H1 (cell line): ENCODE measurements around the gene SEMA4D. TPM values are rescaled to one million over a fixed set of nuclear protein-coding genes. Genes with fewer than 3 reads are reported as not detected.

Source experiments
- CTCF ChIA-PET: fragments of 300-600 bp; sonication (Branson Sonifier 250); formaldehyde crosslinking; loops from one replicate; lab custom pipeline; 2021; ENCODE audit not compliant: partially characterized antibody; lab: Charles Lee
- POLR2A ChIA-PET: fragments of 300-600 bp; sonication (Branson Sonifier 250); formaldehyde crosslinking; loops from one replicate; lab custom pipeline; 2021; ENCODE audit warnings: inconsistent platforms; ENCODE audit not compliant: partially characterized antibody; lab: Charles Lee
- DNase-seq, 2 experiments: peaks; one replicate each; pipeline versions ENCODE4 v3.0.0 to v3.0.0-alpha.2; 2010 to 2022; ENCODE audit warnings: low spot score in 2 of 2, low read depth in 1 of 2, mixed read lengths in 1 of 2
- FAIRE-seq: peaks from 2 replicates; lab custom pipeline; 2011; peaks lifted over from hg19 to GRCh38; lab: Jason Lieb, UNC
- H2AFZ ChIP-seq: 2 replicates; pipeline ENCODE4 v1.8.1; 2012; ENCODE audit warnings: low read length, inconsistent platforms
- H2AK5ac ChIP-seq: 2 replicates; pipeline ENCODE4 v1.6.1; 2013; ENCODE audit warnings: low read depth, low read length
- H2BK120ac ChIP-seq: replicated peaks from 2 replicates; pipeline ENCODE3; 2013; ENCODE audit warnings: low read depth, low read length, inconsistent platforms
- H2BK12ac ChIP-seq: 2 replicates; pipeline ENCODE4 v1.6.1; 2013; ENCODE audit warnings: low read depth, low read length
- H2BK15ac ChIP-seq: 2 replicates; pipeline ENCODE4 v1.6.1; 2013; ENCODE audit warnings: low read length
- H2BK20ac ChIP-seq: 2 replicates; pipeline ENCODE4 v1.6.1; 2013; ENCODE audit warnings: low read length
- H2BK5ac ChIP-seq: 2 replicates; pipeline ENCODE4 v1.6.1; 2013; ENCODE audit warnings: low read depth, low read length
- H3K14ac ChIP-seq: 2 replicates; pipeline ENCODE4 v1.6.1; 2013; ENCODE audit warnings: inconsistent platforms; ENCODE audit not compliant: insufficient read length
- H3K18ac ChIP-seq: 2 replicates; pipeline ENCODE4 v1.6.1; 2013; ENCODE audit warnings: low read length; ENCODE audit errors: extremely low read depth
- H3K23ac ChIP-seq: 2 replicates; pipeline ENCODE4 v1.6.1; 2013; ENCODE audit warnings: inconsistent platforms; ENCODE audit not compliant: insufficient read length
- H3K23me2 ChIP-seq: 2 replicates; pipeline ENCODE4 v1.6.1; 2013; ENCODE audit warnings: low read depth, low read length
- H3K27ac ChIP-seq: 2 replicates; pipeline ENCODE4 v1.6.1; 2011; ENCODE audit warnings: low read depth, low read length, inconsistent platforms
- H3K27me3 ChIP-seq, 4 experiments: replicated peaks in 1 of 4; 1 replicate in 1 of 4; 2 replicates in 3 of 4; pipeline versions ENCODE4 v1.6.1 to v1.8.1; 2011 to 2013; ENCODE audit warnings: low read length in 3 of 4, mild to moderate bottlenecking in 3 of 4, inconsistent platforms in 2 of 4, mixed read lengths in 2 of 4, moderate library complexity in 1 of 4; ENCODE audit not compliant: control insufficient read depth in 3 of 4, insufficient read depth in 3 of 4; ENCODE audit errors: extremely low read depth in 1 of 4
- H3K36me3 ChIP-seq, 4 experiments: 2 replicates each; pipeline versions ENCODE4 v1.6.1 to v1.8.1; 2011 to 2013; ENCODE audit warnings: mild to moderate bottlenecking in 4 of 4, low read length in 3 of 4, moderate library complexity in 2 of 4, control low read depth in 1 of 4, inconsistent platforms in 1 of 4; ENCODE audit not compliant: insufficient read depth in 4 of 4, control insufficient read depth in 2 of 4
- H3K4ac ChIP-seq: replicated peaks from 2 replicates; pipeline ENCODE3; 2013; ENCODE audit warnings: low read length, low read depth, mixed read lengths, inconsistent platforms; ENCODE audit not compliant: insufficient read length
- H3K4me1 ChIP-seq, 4 experiments: replicated peaks in 1 of 4; 1 replicate in 1 of 4; 2 replicates in 3 of 4; pipeline versions ENCODE4 v1.6.1 to v1.8.1; 2011 to 2013; ENCODE audit warnings: low read length in 3 of 4, inconsistent platforms in 2 of 4, mixed read lengths in 1 of 4; ENCODE audit not compliant: insufficient read depth in 4 of 4, control insufficient read depth in 3 of 4
- H3K4me2 ChIP-seq, 2 experiments: 2 replicates each; pipeline versions ENCODE4 v1.6.1 to v1.8.1; 2011 to 2013; ENCODE audit warnings: low read depth in 2 of 2, low read length in 2 of 2, control low read depth in 1 of 2, inconsistent platforms in 1 of 2, mild to moderate bottlenecking in 1 of 2; ENCODE audit not compliant: insufficient read depth in 1 of 2
- H3K4me3 ChIP-seq, 4 experiments: fragments of 200-600, 300-600 bp in 1 of 4; sonication (generic), shearing (Covaris generic), sonication (Bioruptor Twin) in 1 of 4; 2 replicates each; pipeline versions ENCODE4 v1.5.1 to v1.8.1; 2011 to 2016; ENCODE audit warnings: low read length in 4 of 4, low read depth in 3 of 4, control low read depth in 2 of 4, inconsistent platforms in 2 of 4, mild to moderate bottlenecking in 2 of 4, mixed read lengths in 1 of 4, moderate library complexity in 1 of 4; ENCODE audit not compliant: insufficient read depth in 2 of 4; ENCODE audit errors: extremely low read depth in 1 of 4
- H3K56ac ChIP-seq: replicated peaks from 2 replicates; pipeline ENCODE3; 2013; ENCODE audit warnings: low read depth, mild to moderate bottlenecking, mixed read lengths, low read length, inconsistent platforms; ENCODE audit not compliant: insufficient read length
- H3K79me1 ChIP-seq: 2 replicates; pipeline ENCODE4 v1.6.1; 2013; ENCODE audit warnings: low read depth, low read length, control low read depth
- H3K79me2 ChIP-seq, 2 experiments: 2 replicates each; pipeline versions ENCODE4 v1.6.1 to v1.8.1; 2012 to 2013; ENCODE audit warnings: low read length in 2 of 2, mild to moderate bottlenecking in 2 of 2, inconsistent platforms in 1 of 2; ENCODE audit not compliant: insufficient read depth in 2 of 2, control insufficient read depth in 1 of 2
- H3K9ac ChIP-seq, 4 experiments: replicated peaks in 1 of 4; 1 replicate in 1 of 4; 2 replicates in 3 of 4; pipeline versions ENCODE4 v1.6.1 to v1.8.1; 2011 to 2013; ENCODE audit warnings: low read depth in 3 of 4, low read length in 3 of 4, control low read depth in 2 of 4, mild to moderate bottlenecking in 2 of 4, moderate library complexity in 2 of 4, inconsistent platforms in 1 of 4; ENCODE audit errors: extremely low read depth in 1 of 4
- H3K9me3 ChIP-seq, 2 experiments: 2 replicates each; pipeline versions ENCODE4 v1.6.1 to v1.8.1; 2012 to 2013; ENCODE audit warnings: mild to moderate bottlenecking in 2 of 2, moderate library complexity in 2 of 2, control low read depth in 1 of 2, inconsistent platforms in 1 of 2, low read depth in 1 of 2, low read length in 1 of 2, mixed read lengths in 1 of 2; ENCODE audit not compliant: insufficient read depth in 2 of 2
- H4K20me1 ChIP-seq, 2 experiments: replicated peaks in 1 of 2; 2 replicates each; pipeline versions ENCODE3 to v1.8.1; 2011 to 2013; ENCODE audit warnings: inconsistent platforms in 2 of 2, low read length in 2 of 2, mild to moderate bottlenecking in 1 of 2; ENCODE audit not compliant: insufficient read depth in 2 of 2, control insufficient read depth in 1 of 2
- H4K5ac ChIP-seq: 2 replicates; pipeline ENCODE4 v1.6.1; 2013; ENCODE audit warnings: low read length, low read depth, mixed read lengths, inconsistent platforms; ENCODE audit not compliant: insufficient read length
- H4K8ac ChIP-seq: 2 replicates; pipeline ENCODE4 v1.8.0; 2013; ENCODE audit warnings: mild to moderate bottlenecking, moderate library complexity, low read length, inconsistent platforms; ENCODE audit not compliant: insufficient read depth; ENCODE audit errors: extremely low read depth
- H4K91ac ChIP-seq: replicated peaks from 2 replicates; pipeline ENCODE3; 2013; ENCODE audit warnings: low read length, mixed read lengths, inconsistent platforms; ENCODE audit not compliant: insufficient read length
- CHD2 ChIP-seq: IDR thresholded peaks from 2 replicates; pipeline ENCODE4 v1.6.1; 2012; ENCODE audit warnings: low read length, improper control_type of control experiment
- GTF2F1 ChIP-seq: IDR thresholded peaks from 2 replicates; pipeline ENCODE4 v1.6.1; 2012; ENCODE audit warnings: low read depth, low read length, improper control_type of control experiment, borderline replicate concordance
- RXRA ChIP-seq: IDR thresholded peaks from 2 replicates; pipeline ENCODE4 v1.6.1; 2011; ENCODE audit warnings: low read depth, mild to moderate bottlenecking, low read length, moderate library complexity; ENCODE audit not compliant: insufficient read depth
- TAF1 ChIP-seq: IDR thresholded peaks from 2 replicates; pipeline ENCODE4 v1.6.1; 2011; ENCODE audit warnings: mild to moderate bottlenecking, low read depth, low read length
- YY1 ChIP-seq: IDR thresholded peaks from 2 replicates; pipeline ENCODE4 v1.6.1; 2011; ENCODE audit warnings: low read depth, mild to moderate bottlenecking, low read length
- WGBS, 2 experiments: shearing (Covaris generic) in 1 of 2; methylation state at CpG; one replicate each; pipeline versions ENCODE4 v1.1.6 to v1.1.7; 2013 to 2015; ENCODE audit warnings: low lambda C conversion rate in 2 of 2, mixed read lengths in 2 of 2, inconsistent platforms in 1 of 2, low coverage in 1 of 2, missing lambda C conversion rate in 1 of 2; ENCODE audit not compliant: insufficient replicate concordance in 2 of 2, insufficient coverage in 1 of 2, insufficient read length in 1 of 2; ENCODE audit errors: extremely low coverage in 1 of 2, missing lambda C conversion rate in 1 of 2; 5-methylcytosine and 5-hydroxymethylcytosine counted together
- polyA plus RNA-seq, 7 experiments: library from polyadenylated mRNA; depleted of rRNA in 3 of 7; stranded (reverse) in 5 of 7; unstranded in 2 of 7; fragments of >200 nt in 5 of 7; fragments of 200-250 nt in 2 of 7; gene quantifications; 1 replicate in 5 of 7; 2 replicates in 1 of 7; 4 replicates in 1 of 7; pipeline versions ENCODE4 v1.2.1 to v1.2.3, GENCODE V29; 2011 to 2013; ENCODE audit warnings: missing spikeins in 2 of 7, mixed read lengths in 2 of 7
- total RNA-seq: library from RNA; stranded (reverse); fragmentation: NEBNext Ultra II Directional; extraction: Animal tissue kit (Norgen Biotek cat#: 25700); gene quantifications from 2 replicates; pipeline ENCODE4 v1.2.1, GENCODE V29; 2021
- TF ChIP-seq, protein P1 (sequence below): IDR thresholded peaks from 2 replicates; pipeline ENCODE4 v1.6.1; 2012; ENCODE audit warnings: low read length, inconsistent platforms
- TF ChIP-seq, protein P2 (sequence below): IDR thresholded peaks from 2 replicates; pipeline ENCODE4 v1.6.1; 2012; ENCODE audit warnings: inconsistent platforms

Gene SEMA4D
- total and polyA plus RNA-seq, 2 of the 8 experiments (the other 6 are each of a cell fraction or from before 2014, with no cell fraction given) = 21.0 to 70.4 TPM

DNA sequence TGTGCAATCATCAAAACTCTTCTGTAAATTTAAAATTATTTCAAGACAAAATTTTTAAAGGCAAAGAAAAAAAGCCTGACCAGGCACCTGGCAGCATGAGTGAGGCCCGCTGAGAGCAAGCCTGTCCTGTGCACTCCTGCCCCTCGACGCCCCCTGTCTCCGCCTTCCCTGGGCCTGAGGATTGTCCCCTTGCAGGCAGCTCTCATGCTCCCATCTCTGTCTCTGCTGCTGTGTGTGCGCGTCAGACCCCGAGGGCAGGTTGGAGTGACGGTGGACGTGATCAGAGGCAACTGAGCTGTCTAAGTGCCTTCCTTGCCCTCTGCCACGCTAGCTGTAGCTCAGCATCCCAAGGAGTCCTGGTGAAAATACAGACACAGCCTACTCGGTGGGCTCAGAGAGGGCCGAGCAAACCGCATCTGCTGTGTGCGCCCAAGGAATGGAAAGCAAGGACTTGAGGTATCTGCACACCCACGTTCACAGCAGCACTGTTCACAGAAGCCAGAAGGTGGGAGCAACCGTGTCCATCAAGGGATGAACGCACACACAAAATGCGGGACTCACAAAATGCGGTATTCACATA is 114.1 kb downstream of the SEMA4D start:
- DNase-seq = no peak
- CTCF ChIA-PET = interaction anchor here (1.4 kb wide), 1 partner anchor 27 kb away, joined by 3 read pairs; no protein-coding TSS in a partner anchor

More for the DNA sequence above, 114.1 kb downstream of the SEMA4D start:
- Histone ChIP-seq H3K27ac (no peak overlapping the region; the same call in 1 of the 2 replicates), H2BK5ac (no peak overlapping the region; the same call in 1 of the 2 replicates), H3K23ac (no peak overlapping the region), H2BK15ac (no peak overlapping the region), H3K14ac (no peak overlapping the region), H2BK20ac (no peak overlapping the region), H3K4ac (no peak overlapping the region), H2AK5ac (no peak overlapping the region), H3K79me2 (no peaks in the 10 kb centered on the region), H3K27me3 (no peaks in the 10 kb centered on the region), H3K4me3 (no peak overlapping the region), H3K9me3 (no peaks in the 10 kb centered on the region), H4K91ac (no peak overlapping the region), H2BK12ac (0 out of 2 replicates have a peak overlapping the region, but pooled peaks have one; percentile 27), H2BK120ac (no peak overlapping the region), H3K36me3 (peaks cover 18 to 38% (median 29%) of the 10 kb centered on the region in 4 experiments), H3K18ac (no peak overlapping the region), H3K56ac (no peak overlapping the region), H3K4me2 (no peak overlapping the region), H3K4me1 (no peaks in the 10 kb centered on the region), H3K79me1 (no peaks in the 10 kb centered on the region; the same call in 1 of the 2 replicates), H4K8ac (no peak overlapping the region), H3K23me2 (no peaks in the 10 kb centered on the region), H4K5ac (no peak overlapping the region), H2AFZ (no peak overlapping the region), H4K20me1 (peaks cover 3 to 9% of the 10 kb centered on the region in 2 experiments), H3K9ac (no peak overlapping the region)
- no peak for FAIRE-seq
- TF ChIP-seq, protein P1, sequence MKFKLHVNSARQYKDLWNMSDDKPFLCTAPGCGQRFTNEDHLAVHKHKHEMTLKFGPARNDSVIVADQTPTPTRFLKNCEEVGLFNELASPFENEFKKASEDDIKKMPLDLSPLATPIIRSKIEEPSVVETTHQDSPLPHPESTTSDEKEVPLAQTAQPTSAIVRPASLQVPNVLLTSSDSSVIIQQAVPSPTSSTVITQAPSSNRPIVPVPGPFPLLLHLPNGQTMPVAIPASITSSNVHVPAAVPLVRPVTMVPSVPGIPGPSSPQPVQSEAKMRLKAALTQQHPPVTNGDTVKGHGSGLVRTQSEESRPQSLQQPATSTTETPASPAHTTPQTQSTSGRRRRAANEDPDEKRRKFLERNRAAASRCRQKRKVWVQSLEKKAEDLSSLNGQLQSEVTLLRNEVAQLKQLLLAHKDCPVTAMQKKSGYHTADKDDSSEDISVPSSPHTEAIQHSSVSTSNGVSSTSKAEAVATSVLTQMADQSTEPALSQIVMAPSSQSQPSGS = no peak
- TF ChIP-seq CHD2 (no peak), RXRA (no peak), YY1 (no peak), TAF1 (no peak), GTF2F1 (no peak)
- TF ChIP-seq, protein P2, sequence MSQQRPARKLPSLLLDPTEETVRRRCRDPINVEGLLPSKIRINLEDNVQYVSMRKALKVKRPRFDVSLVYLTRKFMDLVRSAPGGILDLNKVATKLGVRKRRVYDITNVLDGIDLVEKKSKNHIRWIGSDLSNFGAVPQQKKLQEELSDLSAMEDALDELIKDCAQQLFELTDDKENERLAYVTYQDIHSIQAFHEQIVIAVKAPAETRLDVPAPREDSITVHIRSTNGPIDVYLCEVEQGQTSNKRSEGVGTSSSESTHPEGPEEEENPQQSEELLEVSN = no peak
- POLR2A ChIA-PET = interaction anchor here (1.5 kb wide), 1 partner anchor 10 kb away, joined by 5 read pairs; no protein-coding TSS in a partner anchor
- 89% methylated on average over 19 of the region's 19 CpGs; no CpG with 5 or more reads in 1 of the 2 experiments for WGBS, 2 experiments
